ENCODE measurements around the gene TBC1D8. TPM values are rescaled to one million over a fixed set of nuclear protein-coding genes. Genes with fewer than 3 reads are reported as not detected.

Gene TBC1D8
- total RNA-seq, 8 experiments from 2014 or later: 4.7 to 14.3 (median 10.9) TPM

DNA sequence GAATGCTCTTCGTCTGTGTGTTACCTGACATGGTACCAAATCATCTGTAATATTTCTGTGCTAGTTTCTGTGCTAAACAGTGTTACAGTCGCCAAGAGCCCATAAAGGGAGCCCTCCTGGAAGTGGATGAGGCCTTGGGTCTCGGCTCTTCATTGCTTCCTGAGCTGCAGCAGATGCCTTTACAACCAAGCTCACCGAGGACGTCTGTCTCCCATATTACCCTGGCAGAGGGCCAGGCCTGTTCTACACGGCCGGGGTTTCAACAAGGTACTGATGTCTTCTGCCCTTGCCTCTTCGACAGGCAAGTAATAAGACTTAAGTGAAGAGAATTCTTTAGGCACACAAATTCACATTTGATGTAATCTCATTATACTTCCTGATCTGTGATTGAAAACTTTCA, 132.2 kb downstream of the TBC1D8 start:
- in situ Hi-C loops (cut with MboI; ENCODE audit: low pct_unique_long_range_greater_than_20kb in 2 of 9, low sequenced_read_pairs in 9 of 9, unreplicated experiment in 9 of 9): loop anchor here in 3 of 9 experiments (25.0 kb wide), 3 partner anchors 143 to 243 kb away; partner anchors contain the start of genes CNOT11 (in 1 of the 3) and TBC1D8 (in 1 of the 3)
- no peak for ATAC-seq (replicated peaks in 6 of 8)
- Histone ChIP-seq H3K4me3 (no peak overlapping the region), H3K27ac (no peak overlapping the region), H3K4me1 (replicated peaks in 1 of 2) (no peaks in the 10 kb centered on the region)
- 40 to 100% (median 92%) methylated on average over 1 to 7 of the region's 8 CpGs; no CpG with 5 or more reads in 1 of the 10 experiments for WGBS, 10 experiments

DNA sequence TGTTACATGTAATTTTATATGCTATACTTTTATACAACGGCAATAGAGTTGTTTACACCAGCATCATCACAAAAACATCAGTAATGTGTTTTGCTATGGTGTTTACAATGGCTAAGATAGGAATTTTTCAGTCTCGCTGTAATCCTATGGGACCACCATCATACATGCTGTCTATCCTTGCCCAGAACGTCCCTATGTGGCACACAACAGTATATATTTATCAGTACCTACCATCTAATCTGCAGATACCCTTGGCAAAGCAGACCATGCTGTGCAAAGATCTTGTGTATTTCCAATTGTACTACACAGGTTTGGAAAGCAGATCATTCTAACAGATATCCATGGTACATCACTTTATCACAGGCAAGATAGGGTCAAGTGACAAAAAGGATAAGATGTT, 133.8 kb downstream of the TBC1D8 start:
- WGBS, 10 experiments: 50 to 94% (median 82%) methylated on average over 1 to 3 of the region's 3 CpGs; no CpG with 5 or more reads in 4 of the 10 experiments
- no peak overlapping the region for H3K27ac ChIP-seq
- ATAC-seq (replicated peaks in 6 of 8): no peak
- no peak overlapping the region for H3K4me3 ChIP-seq
- in situ Hi-C loops (cut with MboI; ENCODE audit: low pct_unique_long_range_greater_than_20kb in 2 of 9, low sequenced_read_pairs in 9 of 9, unreplicated experiment in 9 of 9): loop anchor here in 3 of 9 experiments (25.0 kb wide), 3 partner anchors 145 to 245 kb away; partner anchors contain the start of genes CNOT11 (in 1 of the 3) and TBC1D8 (in 1 of the 3)
- no peaks in the 10 kb centered on the region for H3K4me1 ChIP-seq (replicated peaks in 1 of 2)

GRCh38 chr2:101014264-101014857, 136.8 kb downstream of the TBC1D8 start:
- WGBS, 10 experiments: 72 to 100% (median 93%) methylated on average over 2 to 6 of the region's 6 CpGs
- in situ Hi-C loops (cut with MboI; ENCODE audit: low pct_unique_long_range_greater_than_20kb in 2 of 9, low sequenced_read_pairs in 9 of 9, unreplicated experiment in 9 of 9): loop anchor here in 3 of 9 experiments (25.0 kb wide), 3 partner anchors 148 to 248 kb away; partner anchors contain the start of genes CNOT11 (in 1 of the 3) and TBC1D8 (in 1 of the 3)
- ATAC-seq (replicated peaks in 6 of 8): no peak
- Histone ChIP-seq H3K27ac (no peak overlapping the region), H3K4me1 (replicated peaks in 1 of 2) (no peaks in the 10 kb centered on the region), H3K4me3 (no peak overlapping the region)

DNA sequence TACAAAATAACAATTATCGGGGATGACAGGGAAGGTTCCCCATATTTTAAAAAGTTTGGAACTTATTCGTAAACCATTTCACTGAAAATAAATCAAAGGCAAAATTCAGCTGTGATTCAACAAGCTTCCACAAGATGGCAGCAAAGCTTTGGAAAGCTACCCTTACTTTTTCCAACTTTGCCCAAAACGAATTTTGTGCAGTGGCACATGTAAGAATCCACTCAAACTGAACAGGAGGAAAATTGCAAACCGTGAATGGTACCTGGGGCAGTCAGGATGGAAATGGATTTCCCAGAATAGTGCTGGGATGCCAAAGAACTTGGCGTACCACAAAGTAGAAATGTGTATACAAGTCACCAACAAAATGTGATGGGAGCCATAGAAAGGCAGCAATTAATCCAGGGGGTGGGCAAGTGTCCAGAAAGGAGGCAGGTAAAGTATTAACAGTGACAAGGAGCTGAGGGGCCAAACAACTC, 138.4 kb downstream of the TBC1D8 start:
- in situ Hi-C loops (cut with MboI; ENCODE audit: low pct_unique_long_range_greater_than_20kb in 2 of 9, low sequenced_read_pairs in 9 of 9, unreplicated experiment in 9 of 9): loop anchor here in 3 of 9 experiments (25.0 kb wide), 3 partner anchors 150 to 250 kb away; partner anchors contain the start of genes CNOT11 (in 1 of the 3) and TBC1D8 (in 1 of the 3)
- ATAC-seq (replicated peaks in 6 of 8): no peak
- H3K4me1 ChIP-seq (replicated peaks in 1 of 2): no peaks in the 10 kb centered on the region
- 29 to 70% (median 49%) methylated on average over 2 to 5 of the region's 5 CpGs; no CpG with 5 or more reads in 1 of the 10 experiments for WGBS, 10 experiments
- no peak overlapping the region for H3K27ac ChIP-seq
- H3K4me3 ChIP-seq: no peak overlapping the region

GRCh38 chr2:101012054-101012705, 139.0 kb downstream of the TBC1D8 start:
- in situ Hi-C loops (cut with MboI; ENCODE audit: low pct_unique_long_range_greater_than_20kb in 2 of 9, low sequenced_read_pairs in 9 of 9, unreplicated experiment in 9 of 9): loop anchor here in 3 of 9 experiments (25.0 kb wide), 3 partner anchors 150 to 250 kb away; partner anchors contain the start of genes CNOT11 (in 1 of the 3) and TBC1D8 (in 1 of the 3)
- 31 to 100% (median 78%) methylated on average over 2 to 8 of the region's 8 CpGs for WGBS, 10 experiments
- Histone ChIP-seq H3K4me1 (replicated peaks in 1 of 2) (no peaks in the 10 kb centered on the region), H3K4me3 (no peak overlapping the region), H3K27ac (no peak overlapping the region)
- peak in 2 of 8 experiments; percentile 21 to 40 for ATAC-seq (replicated peaks in 6 of 8)

DNA sequence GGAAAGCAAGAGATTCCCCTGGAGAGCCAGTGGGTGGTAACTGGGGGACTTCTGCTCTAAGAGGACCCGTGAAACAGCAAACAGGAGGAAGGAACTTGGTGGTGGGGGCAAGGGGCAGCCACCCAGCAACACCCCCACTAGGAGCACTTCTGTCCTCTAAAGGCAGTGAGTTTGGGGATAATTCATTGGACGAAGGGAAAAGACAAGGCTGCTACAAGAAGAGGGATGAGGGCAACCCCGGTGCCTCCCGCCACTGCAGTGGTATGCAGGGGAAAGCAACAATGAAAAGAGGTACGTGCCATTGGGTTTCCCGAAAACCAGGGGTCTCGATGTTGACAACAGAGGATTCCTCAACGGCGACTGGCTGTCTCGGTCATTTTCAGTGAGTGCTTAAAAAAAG, 140.0 kb downstream of the TBC1D8 start:
- no peak overlapping the region for H3K4me3 ChIP-seq
- ATAC-seq (replicated peaks in 6 of 8): no peak
- H3K4me1 ChIP-seq (replicated peaks in 1 of 2): no peaks in the 10 kb centered on the region
- in situ Hi-C loops (cut with MboI; ENCODE audit: low pct_unique_long_range_greater_than_20kb in 2 of 9, low sequenced_read_pairs in 9 of 9, unreplicated experiment in 9 of 9): loop anchor here in 3 of 9 experiments (25.0 kb wide), 3 partner anchors 151 to 251 kb away; partner anchors contain the start of genes CNOT11 (in 1 of the 3) and TBC1D8 (in 1 of the 3)
- WGBS, 10 experiments: 74 to 100% (median 92%) methylated on average over 1 to 8 of the region's 10 CpGs; no CpG with 5 or more reads in 4 of the 10 experiments
- no peak overlapping the region for H3K27ac ChIP-seq

DNA sequence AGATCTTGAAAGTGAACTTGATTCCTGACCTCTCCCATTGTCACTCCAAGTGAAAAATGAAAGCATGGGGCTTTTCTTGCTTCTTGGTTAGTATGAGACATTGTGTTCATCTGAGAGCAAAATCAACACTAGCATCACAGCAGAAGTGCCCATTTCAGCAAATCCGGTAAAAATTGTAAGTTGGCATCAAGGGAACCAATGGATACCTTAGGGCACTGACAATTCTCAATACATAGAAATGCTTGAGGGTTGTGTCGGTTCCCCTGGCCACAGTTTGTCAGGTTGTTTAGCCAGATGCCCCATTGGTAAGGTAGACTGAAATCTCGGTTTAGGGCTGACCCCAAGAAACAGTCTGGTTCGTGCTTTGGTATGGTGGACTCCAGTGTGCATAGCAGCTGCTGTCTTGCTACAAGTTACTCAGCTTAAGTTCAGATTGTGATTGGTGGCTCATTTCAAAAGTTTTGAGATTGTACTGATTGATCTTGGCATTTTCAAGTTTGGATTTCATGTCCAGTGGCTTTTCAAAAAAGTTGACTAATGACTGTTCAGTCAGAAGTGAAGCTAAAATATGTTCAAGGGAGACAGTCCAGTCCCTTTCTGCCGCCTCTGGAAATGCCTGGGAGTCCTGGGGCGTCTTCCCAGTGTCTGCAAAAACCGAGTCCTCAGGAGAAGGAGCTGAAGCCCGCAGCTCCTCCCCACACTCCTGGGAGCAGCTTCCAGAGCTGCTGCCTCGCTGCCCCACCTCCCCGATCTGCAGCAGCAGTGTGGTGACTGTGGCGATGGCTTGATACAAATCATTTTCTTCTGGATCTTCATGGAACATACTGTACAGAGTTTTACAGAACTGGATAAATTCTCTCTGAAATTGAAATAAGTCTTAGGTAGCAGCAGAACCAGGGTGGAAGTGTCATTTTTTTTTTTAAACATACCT, 143.5 kb downstream of the TBC1D8 start:
- peaks cover 6 to 9% of the 10 kb centered on the region in 2 donors for H3K4me1 ChIP-seq (replicated peaks in 1 of 2)
- in situ Hi-C loops (cut with MboI; ENCODE audit: low pct_unique_long_range_greater_than_20kb in 2 of 9, low sequenced_read_pairs in 9 of 9, unreplicated experiment in 9 of 9): loop anchor here in 3 of 9 experiments (25.0 kb wide), 3 partner anchors 155 to 255 kb away; partner anchors contain the start of genes CNOT11 (in 1 of the 3) and TBC1D8 (in 1 of the 3)
- H3K27ac ChIP-seq: no peak overlapping the region
- no peak overlapping the region for H3K4me3 ChIP-seq
- 72 to 100% (median 90%) methylated on average over 1 to 10 of the region's 11 CpGs; no CpG with 5 or more reads in 2 of the 10 experiments for WGBS, 10 experiments
- peak in 5 of 8 experiments; percentile 7 to 26 (median 9) for ATAC-seq (replicated peaks in 6 of 8)

GRCh38 chr2:101006065-101006715, 145.0 kb downstream of the TBC1D8 start:
- Histone ChIP-seq H3K27ac (no peak overlapping the region), H3K4me3 (no peak overlapping the region), H3K4me1 (replicated peaks in 1 of 2) (peaks cover 12 to 14% of the 10 kb centered on the region in 2 donors)
- in situ Hi-C loops (cut with MboI; ENCODE audit: low pct_unique_long_range_greater_than_20kb in 2 of 9, low sequenced_read_pairs in 9 of 9, unreplicated experiment in 9 of 9): loop anchor here in 3 of 9 experiments (25.0 kb wide), 3 partner anchors 156 to 256 kb away; partner anchors contain the start of genes CNOT11 (in 1 of the 3) and TBC1D8 (in 1 of the 3)
- no peak for ATAC-seq (replicated peaks in 6 of 8)
- WGBS, 10 experiments: 37 to 100% (median 86%) methylated on average over 1 to 4 of the region's 4 CpGs; no CpG with 5 or more reads in 1 of the 10 experiments

- in situ Hi-C loops (cut with MboI; ENCODE audit: low pct_unique_long_range_greater_than_20kb in 2 of 9, low sequenced_read_pairs in 9 of 9, unreplicated experiment in 9 of 9): loop anchor here in 3 of 9 experiments (25.0 kb wide), 3 partner anchors 158 to 258 kb away; partner anchors contain the start of genes CNOT11 (in 1 of the 3) and TBC1D8 (in 1 of the 3)
Measured at GRCh38 chr2:101004620-101005325, 146.4 kb downstream of the TBC1D8 start.

GRCh38 chr2:101003278-101003775, 147.9 kb downstream of the TBC1D8 start:
- Histone ChIP-seq H3K27ac (peak overlapping the region in 1 of 2 donors; percentile 92), H3K4me3 (peak overlapping the region; percentile 58 to 96 (median 69)), H3K4me1 (replicated peaks in 1 of 2) (peaks cover 14% of the 10 kb centered on the region in 2 donors)
- in situ Hi-C loops (cut with MboI; ENCODE audit: low pct_unique_long_range_greater_than_20kb in 2 of 9, low sequenced_read_pairs in 9 of 9, unreplicated experiment in 9 of 9): loop anchor here in 3 of 9 experiments (25.0 kb wide), 3 partner anchors 159 to 259 kb away; partner anchors contain the start of genes CNOT11 (in 1 of the 3) and TBC1D8 (in 1 of the 3)
- no peak for ATAC-seq (replicated peaks in 6 of 8)
- 3 to 80% (median 21%) methylated on average over 1 to 8 of the region's 12 CpGs for WGBS, 10 experiments

More at GRCh38 chr2:101004620-101005325, 146.4 kb downstream of the TBC1D8 start:
- Histone ChIP-seq H3K27ac (no peak overlapping the region), H3K4me3 (no peak overlapping the region), H3K4me1 (replicated peaks in 1 of 2) (peaks cover 14% of the 10 kb centered on the region in 2 donors)
- WGBS, 10 experiments: 60 to 100% (median 84%) methylated on average over 1 to 9 of the region's 12 CpGs; no CpG with 5 or more reads in 2 of the 10 experiments
- no peak for ATAC-seq (replicated peaks in 6 of 8)
